NCI-H2029 (cell line): ENCODE measurements around the gene STRAP.
"Not testable (repeated sequence)": the region's sequence is repeated elsewhere in the genome, so short reads cannot be mapped to it uniquely, and the experiment has no call there.

Experiments
- DNase-seq: peaks from one replicate; lab custom pipeline; 2025; lab: John Stamatoyannopoulos, UW

The STRAP gene

DNA sequence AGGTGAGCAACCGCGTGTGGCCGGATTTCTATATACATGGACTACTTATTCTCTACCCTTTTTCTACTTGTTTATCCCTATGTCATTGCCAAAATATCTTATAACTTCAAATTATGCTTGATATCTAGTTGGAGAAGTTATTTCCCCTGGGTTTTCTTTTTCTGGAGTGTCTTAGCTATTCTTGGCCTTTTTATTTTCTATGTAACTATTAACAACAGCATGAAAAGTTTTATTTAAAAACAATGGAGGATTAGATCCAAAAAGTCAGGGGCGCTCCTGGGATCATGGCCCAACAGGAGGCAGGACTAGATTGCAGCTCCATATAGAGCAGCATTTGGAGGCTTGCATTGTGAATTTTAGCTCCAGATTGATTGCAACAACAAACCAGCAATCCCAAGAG lies 8.6 kb upstream of the STRAP start:
- DNase-seq, result no peak

DNA sequence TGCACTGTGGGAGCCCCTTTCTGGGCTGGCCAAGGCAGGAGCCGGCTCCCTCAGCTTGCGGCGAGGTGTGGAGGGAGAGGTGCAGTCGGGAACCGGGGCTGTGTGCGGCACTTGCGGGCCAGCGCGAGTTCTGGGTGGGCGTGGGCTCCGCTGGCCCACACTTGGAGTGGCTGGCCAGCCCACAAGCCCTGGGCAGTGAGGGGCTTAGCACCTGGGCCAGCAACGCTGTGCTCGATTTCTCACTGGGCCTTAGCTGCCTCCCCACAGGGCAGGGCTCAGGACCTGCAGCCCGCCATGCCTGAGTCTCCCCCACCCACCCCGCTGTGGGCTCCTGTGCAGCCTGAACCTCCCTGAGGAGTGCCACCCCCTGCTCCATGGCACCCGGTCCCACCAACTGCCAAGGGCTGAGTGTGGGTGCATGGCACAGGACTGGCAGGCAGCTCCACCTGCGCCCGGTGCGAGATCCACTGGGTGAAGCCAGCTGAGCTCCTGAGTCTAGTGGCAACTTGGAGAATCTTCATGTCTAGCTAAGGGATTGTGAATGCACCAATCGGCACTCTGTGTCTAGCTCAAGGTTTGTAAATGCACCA lies 7.5 kb upstream of the STRAP start:
- not testable (repeated sequence) for DNase-seq

DNA sequence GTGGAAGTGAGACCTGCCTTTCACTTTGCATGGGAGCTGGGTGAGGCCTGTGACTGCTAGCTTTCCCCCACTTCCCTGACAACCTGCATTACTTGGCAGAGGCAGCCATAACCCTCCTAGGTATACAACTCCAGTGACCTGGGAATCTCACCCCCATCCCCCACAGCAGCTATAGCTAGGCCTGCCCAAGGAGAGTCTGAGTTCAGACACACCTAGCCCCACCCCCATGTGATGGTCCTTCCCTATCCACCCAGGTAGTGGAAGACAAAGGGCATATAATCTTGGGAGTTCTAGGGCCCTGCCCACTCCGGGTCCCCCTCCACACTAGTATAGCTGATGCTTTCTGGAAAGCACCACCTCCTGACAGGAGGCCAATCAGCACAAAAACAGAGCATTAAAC lies 6.3 kb upstream of the STRAP start:
- DNase-seq, result no peak

DNA sequence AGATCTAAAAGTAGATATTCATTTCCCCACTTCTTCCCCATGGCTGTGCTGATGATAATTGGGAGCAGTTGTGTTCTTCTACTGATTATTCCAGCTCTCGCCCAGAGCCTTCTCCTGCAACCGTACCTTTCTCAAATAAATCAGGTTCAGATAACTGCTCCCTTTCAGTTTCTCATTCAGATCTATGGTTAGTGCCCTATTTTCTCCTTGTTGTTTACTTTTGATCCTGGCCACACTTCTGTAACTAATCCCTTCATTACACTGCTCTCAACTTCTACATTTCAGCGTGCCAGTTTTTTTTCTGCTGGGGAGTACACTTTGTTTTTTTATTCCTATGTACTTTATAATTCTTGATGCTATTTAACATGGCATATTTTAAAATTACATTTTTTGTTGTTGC lies 2.8 kb upstream of the STRAP start:
- no peak for DNase-seq

DNA sequence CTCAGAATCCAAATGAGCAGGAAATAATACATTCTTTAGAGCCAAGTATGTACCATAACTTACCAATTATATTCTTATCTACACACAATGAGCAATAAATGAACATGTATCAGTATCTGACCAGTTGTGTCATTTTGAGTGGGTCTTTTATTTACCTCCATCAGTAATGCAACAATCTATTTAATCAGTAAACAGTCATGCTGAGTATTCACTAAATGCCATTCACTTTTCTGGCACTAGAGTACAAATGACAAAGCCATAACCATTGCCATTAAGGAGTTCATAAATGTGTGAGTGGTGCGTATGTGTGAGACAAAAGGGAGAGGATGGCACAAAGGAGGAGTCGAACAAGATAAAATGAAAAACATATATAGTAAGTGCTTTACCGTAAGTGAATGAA lies 1.5 kb upstream of the STRAP start:
- DNase-seq, result peak; percentile 6

DNA sequence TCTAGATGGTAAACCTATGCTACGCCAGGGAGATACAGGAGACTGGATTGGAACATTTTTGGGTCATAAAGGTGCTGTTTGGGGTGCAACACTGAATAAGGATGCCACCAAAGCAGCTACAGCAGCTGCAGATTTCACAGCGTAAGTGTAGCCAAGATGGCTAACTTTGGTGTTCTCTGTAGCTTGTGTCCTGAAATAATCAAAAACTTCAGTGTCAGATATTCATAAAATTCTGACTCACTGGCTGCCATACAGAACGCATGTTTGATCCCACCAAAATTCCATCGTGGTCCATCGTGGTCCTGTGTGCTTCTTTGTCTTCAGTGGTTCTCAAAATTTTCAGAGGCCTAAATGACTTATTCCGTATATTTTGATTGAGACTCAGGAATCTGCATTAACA lies 1.3 kb downstream of the STRAP start:
- no peak for DNase-seq

DNA sequence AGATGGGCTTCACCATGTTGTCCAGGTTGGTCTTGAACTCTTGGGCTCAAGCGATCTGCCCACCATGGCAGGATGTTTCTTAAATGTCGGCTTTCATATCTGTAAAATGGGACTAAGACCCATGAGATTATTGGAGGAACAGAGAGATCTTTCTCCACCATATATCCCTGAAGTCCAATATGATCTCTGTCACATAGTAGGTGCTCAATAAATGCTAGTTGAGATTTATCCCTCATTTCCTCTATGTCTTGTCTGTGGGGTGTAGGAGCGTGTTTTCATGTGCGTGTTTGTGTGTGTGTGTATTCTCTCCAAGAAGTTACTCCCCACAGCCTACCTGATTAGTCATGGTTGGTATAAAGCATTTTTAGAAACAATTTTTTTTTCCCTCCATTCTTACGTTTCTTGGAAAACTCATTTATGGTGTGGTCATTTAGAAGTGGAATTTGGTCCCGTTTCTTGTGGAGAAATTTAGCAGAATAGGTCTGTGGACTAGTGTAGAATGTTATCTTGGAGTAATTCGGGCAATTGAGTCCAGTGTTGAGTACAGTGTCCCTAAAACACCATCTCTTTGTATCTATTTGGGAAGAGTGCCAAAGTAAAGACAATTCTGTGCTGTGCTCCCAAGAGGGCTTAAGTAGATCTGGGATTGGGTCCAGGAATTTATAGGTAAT lies 4.3 kb downstream of the STRAP start:
- peak; percentile 84 for DNase-seq

DNA sequence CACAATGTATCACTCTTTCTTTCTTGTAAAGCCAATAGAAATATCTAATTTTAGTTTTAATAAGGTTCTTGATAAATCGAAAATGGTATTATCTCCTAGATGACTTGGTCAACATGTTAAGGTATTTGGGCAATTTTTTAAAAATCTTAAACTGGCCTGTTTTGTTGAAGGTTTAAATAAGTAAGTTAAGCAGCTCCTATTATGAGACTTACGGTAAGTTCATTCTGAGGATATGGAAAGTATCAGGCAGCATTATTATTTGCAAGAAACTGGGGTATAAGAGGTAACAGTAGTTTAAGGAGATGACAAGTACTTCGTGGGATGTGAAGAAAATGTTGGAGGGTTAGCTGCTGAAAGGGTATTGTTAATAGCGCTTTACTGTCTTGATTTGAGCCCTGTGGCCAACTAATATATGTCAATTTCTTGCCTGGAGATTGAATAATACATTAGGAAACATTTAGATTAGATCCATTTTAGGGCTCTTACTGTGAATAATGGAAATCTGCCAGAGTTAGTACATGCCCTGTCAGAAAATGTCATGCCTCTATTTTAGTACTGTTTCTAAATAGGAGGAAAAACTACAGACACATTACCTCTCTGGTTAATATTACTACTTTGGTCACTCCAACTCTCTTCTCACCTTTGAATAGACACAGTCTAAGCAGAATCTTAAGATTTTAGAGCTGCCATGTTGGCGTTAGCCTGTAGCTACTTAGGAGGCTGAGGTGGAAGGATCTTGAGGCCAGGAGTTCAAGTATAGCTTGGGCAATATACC lies 5.0 kb downstream of the STRAP start:
- no peak for DNase-seq

DNA sequence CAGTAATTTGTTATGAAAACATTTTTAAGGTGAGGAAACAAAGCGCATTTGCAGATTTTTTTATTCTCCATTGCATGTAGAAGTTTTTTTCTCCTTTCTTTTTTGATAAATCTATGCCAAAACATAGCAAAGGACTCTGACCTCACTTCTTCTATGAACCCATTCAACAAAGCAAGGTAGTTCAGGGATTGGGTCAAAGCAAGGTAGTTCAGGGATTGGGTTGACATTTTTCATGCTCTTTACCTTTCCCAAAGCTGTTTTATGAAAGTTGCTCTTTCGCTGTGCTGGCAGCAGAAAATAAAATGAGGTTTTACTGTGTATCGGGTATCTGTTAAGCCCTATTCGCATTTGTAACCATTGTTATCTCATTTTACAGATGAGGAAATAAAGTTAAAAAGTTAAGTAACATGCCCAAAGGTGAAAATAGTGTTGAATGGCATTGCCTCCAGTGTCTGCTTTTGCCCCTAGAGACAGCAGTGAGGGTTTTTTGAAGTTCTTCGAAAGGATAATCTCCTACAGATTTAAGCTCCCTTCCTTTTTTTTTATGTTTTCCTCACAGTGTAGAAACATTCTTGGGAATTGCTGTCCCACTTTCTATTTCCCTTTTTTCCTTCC lies 10.6 kb downstream of the STRAP start:
- DNase-seq, result no peak

DNA sequence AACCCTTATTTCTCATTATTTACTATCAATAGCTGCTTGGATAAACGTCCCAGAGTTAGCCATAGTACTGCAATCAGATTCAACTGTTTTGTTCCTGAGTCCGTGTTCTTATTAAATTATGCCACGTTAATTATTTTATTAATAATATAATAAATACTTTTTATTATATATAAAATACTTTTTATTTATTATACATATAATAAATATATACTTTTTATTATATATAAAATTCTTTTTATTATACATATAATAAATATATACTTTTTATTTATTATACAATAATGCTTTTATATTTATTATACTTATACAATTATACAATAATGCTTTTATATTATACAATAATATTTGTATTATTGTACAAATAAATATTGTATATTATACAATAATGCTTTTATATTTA lies 11.1 kb downstream of the STRAP start:
- no peak for DNase-seq

DNA sequence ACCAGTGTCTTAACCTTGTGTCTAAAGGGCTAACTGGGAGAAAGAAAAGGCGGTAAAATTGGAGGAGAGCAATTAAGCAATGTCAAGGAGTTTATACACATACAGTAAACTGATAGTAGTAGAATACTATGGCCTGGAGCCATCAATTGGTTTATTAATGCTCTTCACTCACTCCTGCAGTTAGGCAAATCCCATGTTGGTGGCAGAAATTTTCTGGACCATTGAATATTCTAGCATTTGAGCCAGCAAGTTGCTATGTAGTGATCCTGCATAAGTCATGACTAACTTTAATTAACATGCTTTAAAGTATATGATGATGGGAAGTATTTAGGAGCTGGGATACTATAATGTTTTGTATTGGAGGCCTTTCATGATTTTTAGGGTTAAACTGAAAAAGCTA lies 14.7 kb downstream of the STRAP start:
- DNase-seq, result no peak

DNA sequence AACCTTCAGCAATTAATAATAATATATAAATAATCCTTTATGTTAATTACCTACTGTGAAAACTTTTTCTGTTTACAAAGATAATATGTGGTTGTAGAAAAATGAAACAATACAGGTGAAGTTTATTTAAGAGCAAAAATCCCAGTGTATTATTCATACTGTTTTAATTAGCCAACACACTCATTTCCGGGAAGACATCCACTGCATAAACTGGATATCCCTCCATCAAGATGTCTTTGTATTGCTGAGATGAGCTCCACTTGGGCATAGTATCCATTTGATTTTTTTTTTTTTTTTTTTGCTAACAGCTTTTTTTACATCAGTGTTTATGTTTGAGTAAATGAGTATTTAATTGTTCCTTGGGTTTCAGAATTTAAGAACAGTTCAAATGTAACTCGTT lies 15.2 kb downstream of the STRAP start:
- no peak for DNase-seq

DNA sequence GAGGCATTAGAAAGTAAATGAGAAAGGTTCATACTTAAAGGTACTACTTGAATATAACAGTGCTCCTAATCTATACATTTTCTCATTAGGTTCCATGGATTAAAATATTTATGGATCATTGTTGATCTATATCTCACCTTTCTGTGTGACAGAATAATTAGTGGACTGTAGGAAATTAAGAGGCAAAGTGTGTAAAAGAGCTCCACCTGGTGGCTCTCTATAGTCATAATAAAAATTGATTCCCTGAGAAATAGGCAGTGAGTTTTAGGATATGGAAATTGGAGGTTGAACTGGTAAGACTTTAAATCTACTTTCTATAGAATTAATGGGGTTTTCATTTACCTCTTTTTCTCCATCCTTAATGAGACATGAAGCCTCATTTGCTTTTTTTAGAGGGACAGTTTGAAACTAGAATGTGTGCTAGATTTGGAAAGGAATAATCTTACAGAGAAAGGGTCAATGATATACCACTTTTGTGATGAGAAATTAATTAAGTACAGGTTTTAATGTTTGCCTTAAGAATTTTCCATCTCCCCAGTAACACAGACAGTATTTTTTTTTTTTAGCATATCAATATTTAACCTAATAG lies 17.2 kb downstream of the STRAP start:
- no peak for DNase-seq

DNA sequence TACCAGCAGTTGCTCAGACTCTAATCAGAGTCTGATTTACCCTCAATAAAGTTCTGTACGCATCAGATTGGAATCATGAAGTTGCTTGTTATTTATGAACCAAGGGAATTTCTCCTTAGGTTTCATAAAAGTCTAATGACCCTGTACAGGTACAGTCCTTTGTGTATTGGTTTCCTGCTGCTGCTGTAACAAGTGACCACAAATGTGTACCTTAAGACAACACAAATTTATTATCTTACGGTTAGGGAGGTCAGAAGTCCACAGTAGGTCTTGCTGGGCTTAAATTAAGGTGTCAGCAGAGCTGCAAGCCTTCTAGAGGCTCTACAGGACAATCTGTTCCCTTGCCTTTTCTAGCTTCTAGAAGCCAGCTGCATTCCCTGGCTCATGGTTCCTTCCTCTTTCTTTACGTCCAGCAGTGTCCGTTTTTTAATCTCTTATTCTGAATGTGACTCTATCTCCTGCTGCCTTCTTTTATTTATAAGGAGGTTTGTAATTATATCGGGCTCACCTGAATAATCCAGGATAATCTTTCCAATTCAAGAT lies 22.3 kb downstream of the STRAP start:
- DNase-seq, result no peak

DNA sequence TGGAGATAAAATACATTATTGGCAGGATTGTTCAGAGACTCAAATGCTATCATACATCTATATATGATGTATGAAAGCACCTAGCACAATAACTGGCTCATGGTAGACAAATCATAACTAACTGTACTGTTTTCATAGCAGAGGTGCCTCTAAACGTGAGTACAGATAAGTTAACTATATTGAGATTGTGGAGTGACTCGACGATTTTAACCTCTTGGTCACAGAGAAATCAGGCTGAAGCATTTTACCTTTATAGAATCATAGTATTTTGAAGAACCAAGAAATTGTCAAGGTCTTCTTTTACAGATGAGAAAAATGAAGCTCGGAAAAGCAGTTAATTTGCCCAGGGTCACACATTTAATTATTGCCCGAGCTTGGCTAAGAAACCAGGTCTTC lies 28.3 kb downstream of the STRAP start:
- no peak for DNase-seq

DNA sequence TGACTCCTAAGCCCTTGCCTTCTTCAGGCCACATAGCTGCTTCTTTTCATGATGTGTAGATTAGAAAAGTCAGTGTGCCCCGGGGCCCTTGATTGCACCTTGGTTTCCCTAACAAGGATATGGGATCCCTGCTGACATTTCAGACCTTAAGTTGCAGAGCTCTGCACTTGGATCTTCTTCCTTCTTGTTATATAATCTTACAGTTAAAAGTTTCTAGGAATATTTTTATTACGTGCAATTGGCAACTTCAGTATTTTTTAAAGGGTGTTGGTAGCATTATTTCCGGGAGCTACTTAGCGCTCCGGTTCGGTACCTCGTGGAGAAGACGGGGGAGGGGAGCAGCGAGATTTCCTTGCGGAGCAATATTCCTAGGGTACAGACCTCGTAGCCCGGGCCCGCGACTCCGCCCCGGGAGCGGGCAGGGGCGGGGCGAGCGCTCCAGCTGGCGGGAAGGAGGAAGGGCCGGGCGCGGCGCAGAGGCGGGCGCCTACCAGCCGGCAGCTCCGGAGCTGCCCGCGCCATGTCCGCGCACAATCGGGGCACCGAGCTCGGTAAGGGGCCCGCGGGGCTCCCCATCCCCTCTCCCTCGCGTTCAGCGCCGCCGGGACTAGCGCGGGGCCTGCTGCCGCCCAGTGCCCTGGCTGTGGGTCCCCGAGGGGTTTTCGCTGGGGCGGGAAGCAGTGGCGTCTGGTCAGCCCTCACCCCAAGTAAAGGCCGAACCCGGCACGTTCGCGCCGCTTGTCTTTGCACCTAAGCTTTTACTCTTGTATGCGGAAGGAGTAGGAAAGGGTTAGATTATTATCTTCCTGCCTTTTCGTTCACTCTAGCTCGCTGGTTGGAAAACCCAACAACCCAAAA lies 28.9 kb downstream of the STRAP start, which contains the start of gene DERA:
Gene DERA (plus strand): TSS at position 469 of the 858 bp plus-strand sequence. CDS start 52 bp downstream, at position 521.
- DNase-seq, result peak; percentile 60

DNA sequence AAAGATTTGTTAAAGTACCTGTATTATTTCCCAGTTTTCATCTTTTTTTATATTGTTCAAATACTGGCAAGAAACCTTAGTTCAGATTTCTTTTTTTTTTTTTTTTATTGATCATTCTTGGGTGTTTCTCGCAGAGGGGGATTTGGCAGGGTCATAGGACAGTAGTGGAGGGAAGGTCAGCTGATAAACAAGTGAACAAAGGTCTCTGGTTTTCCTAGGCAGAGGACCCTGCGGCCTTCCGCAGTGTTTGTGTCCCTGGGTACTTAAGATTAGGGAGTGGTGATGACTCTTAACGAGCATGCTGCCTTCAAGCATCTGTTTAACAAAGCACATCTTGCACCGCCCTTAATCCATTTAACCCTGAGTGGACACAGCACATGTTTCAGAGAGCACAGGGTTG lies 29.7 kb downstream of the STRAP start:
- not testable (repeated sequence) for DNase-seq

DNA sequence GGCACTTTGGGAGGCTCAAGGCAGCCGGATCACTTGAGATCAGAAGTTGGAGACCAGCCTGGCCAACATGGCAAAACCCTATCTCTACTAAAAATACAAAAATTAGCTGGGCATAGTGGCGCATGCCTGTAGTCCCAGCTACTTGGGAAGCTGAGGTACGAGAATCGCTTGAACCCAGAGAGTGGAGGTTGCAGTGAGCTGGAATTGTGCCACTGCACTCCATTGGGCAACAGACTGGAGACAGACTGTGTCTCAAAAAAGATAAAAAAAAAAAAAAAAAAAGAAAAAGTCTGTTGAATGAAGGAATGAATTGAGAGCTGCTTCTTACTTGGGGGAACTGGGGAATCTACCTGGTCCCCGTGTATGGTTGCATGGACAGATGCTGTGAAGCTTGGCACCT lies 31.9 kb downstream of the STRAP start:
- not testable (repeated sequence) for DNase-seq

DNA sequence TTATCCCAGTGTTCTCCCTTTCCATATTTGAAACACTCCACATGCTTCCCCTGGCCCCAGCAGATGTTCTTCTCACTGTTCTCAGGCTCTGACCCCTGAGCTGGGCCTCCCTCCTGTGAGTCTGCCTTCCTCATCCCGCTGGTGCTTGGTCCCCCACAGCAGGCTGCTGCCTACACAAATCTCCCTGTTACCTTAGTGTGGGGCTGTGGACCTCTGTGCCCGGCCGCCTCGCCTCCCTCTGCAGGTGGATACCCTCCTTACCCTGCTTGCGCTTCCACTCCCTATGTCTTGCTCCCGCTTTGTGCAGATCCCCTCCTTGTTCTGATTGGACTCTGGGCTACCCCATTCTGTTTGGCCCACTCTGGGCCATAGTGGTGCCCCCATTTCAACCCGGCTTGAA lies 35.9 kb downstream of the STRAP start:
- DNase-seq, result no peak

DNA sequence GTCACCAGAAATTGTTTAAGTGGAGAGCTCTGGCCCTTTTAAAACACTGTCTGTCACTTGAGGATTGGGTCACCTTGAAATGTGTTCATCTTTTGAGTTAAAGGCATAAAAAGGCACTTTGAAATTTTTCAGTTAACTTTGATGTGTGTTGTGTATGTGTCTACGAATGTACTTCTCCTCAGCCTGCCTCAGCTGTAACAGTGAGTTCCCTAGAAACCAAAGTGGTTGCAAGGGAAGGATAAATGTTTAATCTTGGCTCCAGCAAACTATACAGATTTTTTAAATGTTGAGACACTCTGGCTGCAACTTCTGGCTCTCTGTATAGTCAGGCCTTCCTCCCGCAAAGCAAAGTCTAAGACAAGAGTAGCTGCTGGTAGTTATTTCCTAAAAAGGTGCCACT lies 37.2 kb downstream of the STRAP start:
- DNase-seq, result no peak

DNA sequence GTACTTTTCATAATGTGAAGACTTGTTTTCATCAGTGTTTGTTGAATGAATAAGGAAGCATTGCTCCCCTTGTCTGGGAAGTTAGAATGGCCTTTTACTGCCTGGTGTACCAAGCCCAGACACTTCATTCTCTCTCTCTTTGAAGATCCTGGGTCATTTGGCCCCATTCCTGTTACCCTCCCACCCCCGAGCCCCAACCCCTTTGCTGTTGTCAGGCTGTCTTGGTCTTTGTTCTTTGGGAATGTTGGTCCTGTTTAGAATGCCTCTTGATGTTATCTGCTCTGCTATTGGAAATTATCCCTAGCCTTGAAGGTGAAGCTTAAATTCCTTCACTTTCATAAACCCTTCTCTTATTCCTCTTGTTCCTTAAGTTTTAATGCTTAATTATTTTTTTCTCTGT lies 42.8 kb downstream of the STRAP start:
- no peak for DNase-seq
